HepG2 (cell line): Measurements from ENCODE around the gene MAP3K3. TPM values are rescaled to one million over a fixed set of nuclear protein-coding genes. Genes with fewer than 3 reads are reported as not detected.
A peak's percentile ranks its signal among the peaks of the same experiment; 100 is the strongest.

Experiments used
- ELF4 ChIP-seq: sonication (generic); formaldehyde crosslinking; IDR thresholded peaks from 2 replicates; pipeline ENCODE4 v1.5.0; 2020; ENCODE audit warnings: missing genetic modification reagents, mild to moderate bottlenecking, moderate library complexity, borderline replicate concordance
- ERF ChIP-seq: IDR thresholded peaks from 2 replicates; pipeline ENCODE4 v1.6.1; 2018; ENCODE audit warnings: missing biosample characterization, missing genetic modification reagents
- FOSL1 ChIP-seq: sonication (generic); formaldehyde crosslinking; IDR thresholded peaks from 2 replicates; pipeline ENCODE4 v1.9.0; 2021; ENCODE audit warnings: missing genetic modification reagents, borderline replicate concordance
- FOXC1 ChIP-seq: sonication (generic); formaldehyde crosslinking; IDR thresholded peaks from 2 replicates; pipeline ENCODE4 v1.8.0; 2022; ENCODE audit warnings: mild to moderate bottlenecking, missing genetic modification reagents, borderline replicate concordance
- GATA4 ChIP-seq: sonication (generic); IDR thresholded peaks from 2 replicates; pipeline ENCODE4 v1.6.1; 2016; ENCODE audit warnings: antibody characterized with exemption, low read depth, borderline replicate concordance
- HNRNPLL ChIP-seq: fragments of 200-400 bp; formaldehyde crosslinking; IDR thresholded peaks from 2 replicates; pipeline ENCODE4 v1.6.1; 2017; ENCODE audit warnings: mild to moderate bottlenecking, low read depth, low read length; ENCODE audit not compliant: poor library complexity, severe bottlenecking
- MTA1 ChIP-seq: sonication (generic); formaldehyde crosslinking; IDR thresholded peaks from 2 replicates; pipeline ENCODE4 v1.4.0; 2020; ENCODE audit warnings: missing genetic modification reagents, mild to moderate bottlenecking, borderline replicate concordance
- NAIF1 ChIP-seq: sonication (generic); formaldehyde crosslinking; IDR thresholded peaks from 2 replicates; pipeline ENCODE4 v1.5.0; 2020; ENCODE audit warnings: mild to moderate bottlenecking, missing genetic modification reagents, borderline replicate concordance
- RARA ChIP-seq: IDR thresholded peaks from 2 replicates; pipeline ENCODE4 v1.6.1; 2016; ENCODE audit warnings: missing genetic modification reagents, missing compliant biosample characterization
- SAFB2 ChIP-seq: sonication (generic); formaldehyde crosslinking; IDR thresholded peaks from 2 replicates; pipeline ENCODE4 v1.5.1; 2020; ENCODE audit warnings: missing genetic modification reagents, low read depth, mild to moderate bottlenecking, borderline replicate concordance
- TAF15 ChIP-seq: fragments of 200-400 bp; formaldehyde crosslinking; IDR thresholded peaks from one replicate; pipeline ENCODE4 v1.6.1; 2018; ENCODE audit warnings: mild to moderate bottlenecking, low read depth, low read length; ENCODE audit not compliant: poor library complexity, severe bottlenecking
- TCF12 ChIP-seq, 2 experiments: fragments of 450-650 bp in 1 of 2; sonication (generic) in 1 of 2; formaldehyde crosslinking in 1 of 2; IDR thresholded peaks; 2 replicates each; pipeline versions ENCODE4 v1.6.1 to v1.8.0; 2017 to 2022; ENCODE audit warnings: antibody characterized with exemption in 1 of 2, mild to moderate bottlenecking in 1 of 2, missing genetic modification reagents in 1 of 2, moderate library complexity in 1 of 2
- ZNF33B ChIP-seq: sonication (generic); formaldehyde crosslinking; IDR thresholded peaks from 2 replicates; pipeline ENCODE4 v1.5.1; 2020; ENCODE audit warnings: mild to moderate bottlenecking, missing genetic modification reagents
- ZNF383 ChIP-seq: sonication (generic); formaldehyde crosslinking; IDR thresholded peaks from 2 replicates; pipeline ENCODE4 v1.4.0; 2020; ENCODE audit warnings: missing genetic modification reagents, mild to moderate bottlenecking, borderline replicate concordance
- ZNF660 ChIP-seq: sonication (generic); formaldehyde crosslinking; IDR thresholded peaks from 2 replicates; pipeline ENCODE4 v1.5.1; 2020; ENCODE audit warnings: mild to moderate bottlenecking, low read depth, missing genetic modification reagents, borderline replicate concordance
- ZNF720 ChIP-seq: sonication (generic); formaldehyde crosslinking; IDR thresholded peaks from 2 replicates; pipeline ENCODE4 v1.4.0; 2020; ENCODE audit warnings: missing genetic modification reagents
- ZNF749 ChIP-seq: sonication (generic); formaldehyde crosslinking; IDR thresholded peaks from 2 replicates; pipeline ENCODE4 v1.8.0; 2022; ENCODE audit warnings: mild to moderate bottlenecking, missing genetic modification reagents, moderate library complexity, borderline replicate concordance
- ZNF83 ChIP-seq: sonication (generic); formaldehyde crosslinking; IDR thresholded peaks from 2 replicates; pipeline ENCODE4 v1.4.0; 2020; ENCODE audit warnings: missing genetic modification reagents, mild to moderate bottlenecking, borderline replicate concordance
- polyA plus RNA-seq, 8 experiments: library from polyadenylated mRNA; depleted of rRNA in 3 of 8; stranded (reverse) in 7 of 8; unstranded in 1 of 8; fragments of >200 nt; fragmentation: Illumina TruSeq in 4 of 8; extraction: Trizol in 4 of 8; gene quantifications; 2 replicates each; pipeline versions ENCODE4 v1.2.1 to v1.2.3, GENCODE V29; 2011 to 2016; ENCODE audit warnings: low read depth in 4 of 8, missing spikeins in 1 of 8, mixed read lengths in 1 of 8; ENCODE audit not compliant: insufficient read depth in 1 of 8
- total RNA-seq, 5 experiments: library from RNA; depleted of rRNA; stranded (reverse); fragments of >200 nt; fragmentation: Illumina TruSeq; extraction: Trizol; gene quantifications; 2 replicates each; pipeline ENCODE4 v1.2.3, GENCODE V29; 2016; ENCODE audit warnings: low read depth in 1 of 5
- TF ChIP-seq, protein P1 (sequence below): sonication (generic); formaldehyde crosslinking; IDR thresholded peaks from 2 replicates; pipeline ENCODE4 v1.4.0; 2020; ENCODE audit warnings: missing genetic modification reagents
- TF ChIP-seq, protein P2 (sequence below): conservative IDR thresholded peaks from 2 replicates; pipeline ENCODE4 v1.6.1; 2018; ENCODE audit warnings: missing genetic modification reagents
- TF ChIP-seq, protein P3 (sequence below): sonication (generic); formaldehyde crosslinking; IDR thresholded peaks from 2 replicates; pipeline ENCODE4 v1.4.0; 2020; ENCODE audit warnings: missing genetic modification reagents

The MAP3K3 gene
- total and polyA plus RNA-seq, 2 of the 13 experiments (the other 11 are each of a cell fraction or from before 2014, with no cell fraction given) = 17.7 to 21.8 TPM

DNA sequence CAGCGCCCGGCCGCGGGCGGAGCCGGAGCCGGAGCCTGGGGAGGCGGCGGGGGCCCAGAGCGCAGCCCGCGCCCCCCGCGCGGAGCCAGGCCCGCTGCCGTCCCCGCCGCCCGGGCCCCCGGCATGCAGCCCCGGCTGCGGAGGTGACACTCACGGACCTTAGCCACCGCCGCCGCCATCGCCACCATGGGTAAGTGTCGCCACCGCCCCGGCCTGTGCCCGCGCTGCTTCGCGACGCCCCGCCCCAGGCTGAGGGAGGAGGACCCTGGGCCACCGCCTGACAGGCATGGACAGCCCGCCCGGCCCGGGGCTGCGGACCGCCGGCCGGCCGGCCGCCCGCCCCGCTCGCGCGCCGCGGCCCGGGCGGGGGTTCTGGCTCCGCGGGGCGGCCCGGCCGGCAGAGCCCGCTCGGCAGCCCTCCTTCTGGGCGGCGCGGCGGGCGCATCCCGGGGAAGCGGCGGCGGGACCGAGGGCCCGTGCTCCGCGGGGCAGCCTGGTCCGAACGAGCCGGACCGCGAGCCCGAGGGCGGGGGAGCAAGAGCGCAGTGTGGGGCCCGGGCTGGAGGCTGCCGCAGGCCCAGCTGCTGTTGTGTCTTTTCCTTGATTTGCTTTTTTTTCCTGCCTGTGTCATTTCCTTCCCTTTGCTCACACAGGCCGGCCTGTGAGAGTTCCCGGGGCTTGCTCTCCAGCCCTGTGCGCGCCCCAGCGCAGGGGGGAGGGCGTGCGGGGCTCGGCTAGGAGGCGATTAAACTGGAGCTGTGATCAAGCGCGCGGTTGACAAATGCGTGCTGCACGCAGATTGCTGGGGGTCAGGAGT, 565 bp downstream of the MAP3K3 start (continued):
- TF ChIP-seq TCF12 (IDR thresholded peaks at IDR 0.05) = no peak
- TF ChIP-seq TCF12 (CRISPR knock-in tag; IDR thresholded peaks at IDR 0.05) = 0 out of 2 replicates have a peak, but pooled peaks have one; percentile 65
- TF ChIP-seq MTA1 (CRISPR knock-in tag) = no peak
- no peak for TF ChIP-seq ZNF383 (CRISPR knock-in tag)
- no peak for TF ChIP-seq ELF4 (CRISPR knock-in tag)
- TF ChIP-seq ZNF720 = no peak
- no peak for TF ChIP-seq FOSL1 (CRISPR knock-in tag)
- TF ChIP-seq, protein P1, sequence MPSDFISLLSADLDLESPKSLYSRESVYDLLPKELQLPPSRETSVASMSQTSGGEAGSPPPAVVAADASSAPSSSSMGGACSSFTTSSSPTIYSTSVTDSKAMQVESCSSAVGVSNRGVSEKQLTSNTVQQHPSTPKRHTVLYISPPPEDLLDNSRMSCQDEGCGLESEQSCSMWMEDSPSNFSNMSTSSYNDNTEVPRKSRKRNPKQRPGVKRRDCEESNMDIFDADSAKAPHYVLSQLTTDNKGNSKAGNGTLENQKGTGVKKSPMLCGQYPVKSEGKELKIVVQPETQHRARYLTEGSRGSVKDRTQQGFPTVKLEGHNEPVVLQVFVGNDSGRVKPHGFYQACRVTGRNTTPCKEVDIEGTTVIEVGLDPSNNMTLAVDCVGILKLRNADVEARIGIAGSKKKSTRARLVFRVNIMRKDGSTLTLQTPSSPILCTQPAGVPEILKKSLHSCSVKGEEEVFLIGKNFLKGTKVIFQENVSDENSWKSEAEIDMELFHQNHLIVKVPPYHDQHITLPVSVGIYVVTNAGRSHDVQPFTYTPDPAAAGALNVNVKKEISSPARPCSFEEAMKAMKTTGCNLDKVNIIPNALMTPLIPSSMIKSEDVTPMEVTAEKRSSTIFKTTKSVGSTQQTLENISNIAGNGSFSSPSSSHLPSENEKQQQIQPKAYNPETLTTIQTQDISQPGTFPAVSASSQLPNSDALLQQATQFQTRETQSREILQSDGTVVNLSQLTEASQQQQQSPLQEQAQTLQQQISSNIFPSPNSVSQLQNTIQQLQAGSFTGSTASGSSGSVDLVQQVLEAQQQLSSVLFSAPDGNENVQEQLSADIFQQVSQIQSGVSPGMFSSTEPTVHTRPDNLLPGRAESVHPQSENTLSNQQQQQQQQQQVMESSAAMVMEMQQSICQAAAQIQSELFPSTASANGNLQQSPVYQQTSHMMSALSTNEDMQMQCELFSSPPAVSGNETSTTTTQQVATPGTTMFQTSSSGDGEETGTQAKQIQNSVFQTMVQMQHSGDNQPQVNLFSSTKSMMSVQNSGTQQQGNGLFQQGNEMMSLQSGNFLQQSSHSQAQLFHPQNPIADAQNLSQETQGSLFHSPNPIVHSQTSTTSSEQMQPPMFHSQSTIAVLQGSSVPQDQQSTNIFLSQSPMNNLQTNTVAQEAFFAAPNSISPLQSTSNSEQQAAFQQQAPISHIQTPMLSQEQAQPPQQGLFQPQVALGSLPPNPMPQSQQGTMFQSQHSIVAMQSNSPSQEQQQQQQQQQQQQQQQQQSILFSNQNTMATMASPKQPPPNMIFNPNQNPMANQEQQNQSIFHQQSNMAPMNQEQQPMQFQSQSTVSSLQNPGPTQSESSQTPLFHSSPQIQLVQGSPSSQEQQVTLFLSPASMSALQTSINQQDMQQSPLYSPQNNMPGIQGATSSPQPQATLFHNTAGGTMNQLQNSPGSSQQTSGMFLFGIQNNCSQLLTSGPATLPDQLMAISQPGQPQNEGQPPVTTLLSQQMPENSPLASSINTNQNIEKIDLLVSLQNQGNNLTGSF (CRISPR knock-in tag) = no peak
- peak; percentile 68 for TF ChIP-seq HNRNPLL
- no peak for TF ChIP-seq TAF15
- TF ChIP-seq RARA (CRISPR knock-in tag) = no peak; the same call in 1 of the 2 replicates
- TF ChIP-seq SAFB2 (CRISPR knock-in tag) = peak; percentile 77; the same call in 1 of the 2 replicates
- TF ChIP-seq FOXC1 (CRISPR knock-in tag) = no peak
- TF ChIP-seq ERF = peak; percentile 22; the same call in 1 of the 2 replicates
- peak; percentile 75; the same call in 1 of the 2 replicates for TF ChIP-seq ZNF83 (CRISPR knock-in tag)
- TF ChIP-seq ZNF660 (CRISPR knock-in tag) = no peak
- TF ChIP-seq NAIF1 (CRISPR knock-in tag) = no peak
- no peak for TF ChIP-seq GATA4
- TF ChIP-seq, protein P2, sequence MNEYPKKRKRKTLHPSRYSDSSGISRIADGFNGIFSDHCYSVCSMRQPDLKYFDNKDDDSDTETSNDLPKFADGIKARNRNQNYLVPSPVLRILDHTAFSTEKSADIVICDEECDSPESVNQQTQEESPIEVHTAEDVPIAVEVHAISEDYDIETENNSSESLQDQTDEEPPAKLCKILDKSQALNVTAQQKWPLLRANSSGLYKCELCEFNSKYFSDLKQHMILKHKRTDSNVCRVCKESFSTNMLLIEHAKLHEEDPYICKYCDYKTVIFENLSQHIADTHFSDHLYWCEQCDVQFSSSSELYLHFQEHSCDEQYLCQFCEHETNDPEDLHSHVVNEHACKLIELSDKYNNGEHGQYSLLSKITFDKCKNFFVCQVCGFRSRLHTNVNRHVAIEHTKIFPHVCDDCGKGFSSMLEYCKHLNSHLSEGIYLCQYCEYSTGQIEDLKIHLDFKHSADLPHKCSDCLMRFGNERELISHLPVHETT = no peak
- no peak for TF ChIP-seq ZNF749
- TF ChIP-seq, protein P3, sequence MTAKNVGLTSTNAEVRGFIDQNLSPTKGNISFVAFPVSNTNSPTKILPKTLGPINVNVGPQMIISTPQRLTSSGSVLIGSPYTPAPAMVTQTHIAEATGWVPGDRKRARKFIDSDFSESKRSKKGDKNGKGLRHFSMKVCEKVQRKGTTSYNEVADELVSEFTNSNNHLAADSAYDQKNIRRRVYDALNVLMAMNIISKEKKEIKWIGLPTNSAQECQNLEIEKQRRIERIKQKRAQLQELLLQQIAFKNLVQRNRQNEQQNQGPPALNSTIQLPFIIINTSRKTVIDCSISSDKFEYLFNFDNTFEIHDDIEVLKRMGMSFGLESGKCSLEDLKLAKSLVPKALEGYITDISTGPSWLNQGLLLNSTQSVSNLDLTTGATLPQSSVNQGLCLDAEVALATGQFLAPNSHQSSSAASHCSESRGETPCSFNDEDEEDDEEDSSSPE (CRISPR knock-in tag) = no peak; the same call in 1 of the 2 replicates
- no peak for TF ChIP-seq ZNF33B (CRISPR knock-in tag)
